SH-SY5Y (cell line): ENCODE measurements around the gene KIF25.

ENCODE experiments used
- GATA2 ChIP-seq: IDR thresholded peaks from 2 replicates; pipeline ENCODE4 v1.6.1; 2011; ENCODE audit warnings: mild to moderate bottlenecking, low read depth, low read length
- GATA3 ChIP-seq: IDR thresholded peaks from 2 replicates; pipeline ENCODE4 v1.6.1; 2011; ENCODE audit warnings: low read depth, mild to moderate bottlenecking, low read length, moderate library complexity

GRCh38 chr6:168015482-168016175 is 18.2 kb downstream of the KIF25 start:
- no peak for TF ChIP-seq GATA2
- TF ChIP-seq GATA3 = no peak
